Measurements from ENCODE around the gene TMEM86B.
"Not testable (repeated sequence)": the region's sequence is repeated elsewhere in the genome, so short reads cannot be mapped to it uniquely, and the experiment has no call there.

Gene TMEM86B

DNA sequence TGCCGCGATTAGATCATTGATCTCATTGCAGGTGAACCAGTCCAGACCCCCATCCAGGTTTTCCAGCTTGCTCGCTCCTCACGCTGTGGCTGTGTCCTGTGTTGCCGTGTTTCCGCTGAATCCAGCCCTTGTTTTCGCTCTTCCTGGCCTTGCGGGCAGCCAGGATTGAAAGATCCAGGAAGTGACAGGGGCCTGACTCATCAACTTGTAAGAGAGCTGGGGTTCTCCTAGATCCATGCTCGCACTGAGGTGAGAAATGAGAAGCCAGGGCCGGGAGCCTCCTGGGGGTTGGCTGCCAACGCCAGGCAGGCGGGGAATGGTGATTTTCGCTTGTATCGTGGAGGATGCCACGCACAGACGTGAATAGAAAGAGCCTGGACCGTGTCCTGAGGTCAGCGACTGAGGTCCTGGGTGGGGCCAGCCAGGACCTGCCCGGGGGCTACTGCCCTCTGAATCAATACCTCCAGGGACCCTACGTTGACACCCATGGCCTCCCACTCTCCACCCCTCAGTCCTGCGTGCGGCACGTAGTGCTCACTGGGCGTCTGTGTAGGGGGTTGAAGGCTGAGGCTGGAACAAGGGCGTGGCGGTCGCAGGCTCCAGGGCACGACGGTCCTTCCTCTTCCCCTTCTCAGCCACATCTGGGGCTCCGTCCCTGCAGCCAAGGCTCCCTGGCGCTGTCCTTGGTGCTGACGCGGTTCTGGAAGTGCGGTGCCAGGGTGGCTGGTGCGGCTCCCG lies 11.9 kb downstream of the TMEM86B start:
- peak; percentile 58 to 91 for DNase-seq

DNA sequence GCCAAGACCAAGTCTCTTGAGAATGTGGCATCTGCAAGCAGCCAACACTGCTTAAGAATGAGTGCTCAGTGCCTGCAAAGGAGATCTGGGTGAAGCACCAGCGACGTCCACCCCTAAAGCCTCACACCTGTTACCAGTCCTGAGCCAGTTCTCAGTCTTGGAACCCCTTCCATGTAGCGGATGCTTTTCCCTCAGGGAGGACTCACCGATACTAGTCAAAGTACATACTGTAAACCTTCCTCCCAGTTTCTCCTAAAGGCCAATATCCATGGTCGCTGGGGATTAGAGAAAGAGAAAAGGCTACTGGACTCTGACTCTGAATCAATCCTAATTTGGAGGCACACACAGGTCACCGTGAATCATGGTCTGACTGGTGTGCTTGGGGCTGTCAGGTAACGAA lies 15.0 kb downstream of the TMEM86B start:
- DNase-seq: no peak

DNA sequence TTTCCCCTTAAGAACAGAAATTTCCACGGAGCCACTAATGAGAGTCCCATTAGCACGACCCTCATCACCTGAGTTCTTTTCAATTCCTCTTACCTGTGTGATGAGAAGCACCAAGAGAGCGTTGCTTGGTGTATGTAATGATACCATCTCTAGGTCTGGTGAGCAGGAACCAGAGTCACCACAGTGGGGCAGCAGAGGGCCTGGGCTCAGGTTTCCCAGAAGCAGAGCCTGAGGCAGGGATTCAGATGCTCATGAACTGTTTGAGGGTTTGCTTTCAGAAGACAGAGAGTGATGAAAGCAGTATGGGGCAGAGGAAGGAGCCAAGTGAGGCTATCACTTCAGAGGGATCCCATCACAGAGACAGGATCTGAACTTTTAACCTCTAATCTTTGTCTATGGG lies 16.1 kb downstream of the TMEM86B start:
- DNase-seq: no peak

DNA sequence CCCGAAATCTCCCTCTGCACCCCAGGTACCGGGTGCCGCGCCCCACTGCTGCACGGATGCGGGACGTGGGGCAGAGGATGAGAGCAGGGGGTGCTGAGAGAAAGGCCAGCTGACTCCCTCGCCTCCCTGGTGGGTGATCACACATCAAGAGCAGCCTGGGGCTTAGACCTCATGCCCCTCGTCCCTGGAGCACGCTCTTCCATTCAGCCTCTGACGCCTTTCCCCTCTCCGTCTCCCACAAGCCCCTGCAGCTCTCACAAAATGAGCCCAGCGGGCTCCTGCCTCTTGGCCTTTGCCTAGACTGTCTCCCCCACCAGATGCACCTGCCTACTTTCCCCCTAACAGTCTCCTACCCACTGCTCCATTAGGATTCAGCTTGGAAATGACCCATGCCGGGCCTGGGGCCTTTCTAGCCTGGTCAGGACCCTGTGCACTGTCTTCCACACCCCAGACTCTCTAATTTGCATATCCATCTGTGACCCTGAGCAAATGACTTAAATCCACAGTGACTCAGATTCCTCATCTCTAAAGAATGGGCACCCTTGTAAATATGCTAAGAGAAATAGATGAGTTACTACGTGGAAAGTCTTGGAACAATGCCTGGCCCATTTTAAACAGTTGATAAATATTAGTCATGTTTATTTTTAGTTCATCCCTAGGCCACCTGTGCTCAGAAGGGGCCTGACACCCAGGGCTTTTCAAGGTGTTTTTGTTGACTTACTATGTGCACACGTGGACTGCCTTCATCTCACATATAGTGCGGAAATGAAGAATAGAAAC lies 18.7 kb downstream of the TMEM86B start:
- DNase-seq: no peak

DNA sequence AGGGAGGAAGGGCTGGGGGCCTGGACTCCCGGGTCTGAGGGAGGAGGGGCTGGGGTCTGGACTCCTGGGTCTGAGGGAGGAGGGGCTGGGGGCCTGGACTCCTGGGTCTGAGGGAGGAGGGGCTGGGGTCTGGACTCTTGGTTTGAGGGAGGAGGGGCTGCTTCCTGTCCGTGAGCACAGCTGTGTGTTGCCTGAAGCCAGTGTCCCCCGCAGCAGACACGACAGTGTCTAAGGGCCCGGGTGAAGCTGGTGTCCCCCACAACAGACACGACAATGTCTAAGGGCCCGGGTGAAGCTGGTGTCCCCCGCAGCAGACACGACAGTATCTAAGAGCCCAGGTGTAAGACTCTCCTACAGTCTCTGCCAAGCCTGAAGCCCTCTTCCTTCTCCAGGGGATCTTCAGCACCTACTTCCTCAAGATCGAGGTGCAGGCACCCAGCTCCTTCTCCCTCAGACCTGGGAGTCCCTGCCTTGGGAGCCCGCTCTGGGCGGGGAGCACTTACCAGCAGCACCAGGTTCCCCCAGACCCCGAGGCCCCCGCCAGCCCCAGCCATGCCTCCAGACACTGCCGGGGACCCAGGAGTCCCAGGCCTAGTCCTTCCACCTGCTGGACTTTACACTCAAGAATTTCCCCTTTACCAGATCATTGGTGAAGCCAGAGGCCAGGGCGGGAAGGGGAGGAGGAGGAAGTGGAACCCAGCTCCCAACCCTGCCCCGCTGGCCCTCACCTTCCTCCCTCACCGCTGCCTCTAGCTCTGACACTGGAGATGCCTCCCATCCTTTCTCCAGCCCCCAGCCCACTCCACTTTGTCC lies 19.5 kb downstream of the TMEM86B start, which contains the start of gene PTPRH:
TSS of gene PTPRH (minus strand) at position 622 of the 813 bp plus-strand sequence. CDS start at position 554, 68 bp downstream.
- no peak for DNase-seq

DNA sequence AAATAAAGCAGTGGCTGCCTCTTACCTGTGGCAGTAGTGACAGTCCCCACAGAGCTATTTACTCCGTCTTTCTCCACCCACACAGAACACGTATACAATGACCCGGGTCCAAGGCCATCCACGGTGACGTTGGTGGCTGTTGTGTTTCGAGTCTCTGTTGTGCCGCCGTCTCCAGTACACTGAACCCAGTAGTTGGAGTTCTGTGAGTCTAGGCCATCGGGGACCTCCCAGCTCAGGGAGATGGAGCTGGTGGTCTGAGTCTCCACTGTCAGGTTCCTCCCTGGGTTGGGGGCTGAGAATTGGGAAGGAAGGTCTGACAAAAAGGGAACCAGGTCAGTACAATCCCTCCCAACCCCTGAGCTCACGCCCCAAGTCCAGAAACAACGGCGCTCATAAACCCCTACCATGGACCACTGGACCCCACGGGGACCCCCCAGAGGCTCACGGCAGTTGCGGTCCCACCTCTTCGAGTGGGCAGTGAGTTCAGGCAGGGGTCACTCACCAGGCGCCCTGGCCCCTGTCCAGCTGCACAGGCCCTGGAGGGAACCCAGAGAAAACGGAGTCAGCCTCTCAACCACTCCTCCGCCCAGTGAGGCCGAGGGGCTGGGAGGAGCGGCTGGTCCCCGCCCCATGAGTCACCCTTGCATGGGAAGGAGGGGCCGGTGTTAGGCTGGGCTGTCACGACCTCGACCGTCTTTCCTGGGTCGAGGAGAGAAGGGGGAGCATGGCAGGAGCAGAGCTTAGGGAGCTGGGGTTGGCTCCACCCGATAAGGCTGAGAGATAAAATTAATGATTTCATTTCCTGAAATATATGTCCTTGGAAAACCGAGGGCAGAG lies 21.7 kb downstream of the TMEM86B start:
- peak; percentile 16 to 62 for DNase-seq

DNA sequence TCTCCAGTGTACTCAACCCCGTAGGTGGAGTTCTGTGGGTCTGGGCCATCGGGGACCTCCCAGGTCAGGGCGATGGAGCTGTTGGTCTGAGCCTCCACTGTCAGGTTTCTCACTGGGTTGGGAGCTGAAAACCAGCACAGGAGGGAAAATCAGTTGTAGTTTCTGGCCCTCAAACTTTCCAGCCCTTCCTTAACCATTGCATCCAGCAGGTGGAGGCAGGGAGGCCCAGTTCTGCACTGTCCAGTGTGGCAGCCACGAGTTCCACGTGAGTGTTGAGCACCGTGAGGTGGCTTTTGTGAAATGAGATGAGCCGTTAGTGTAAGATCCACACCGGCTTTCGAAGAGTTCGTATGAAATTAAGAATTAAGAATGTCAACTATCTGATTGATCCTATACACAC lies 26.4 kb downstream of the TMEM86B start:
- DNase-seq: not testable (repeated sequence)

DNA sequence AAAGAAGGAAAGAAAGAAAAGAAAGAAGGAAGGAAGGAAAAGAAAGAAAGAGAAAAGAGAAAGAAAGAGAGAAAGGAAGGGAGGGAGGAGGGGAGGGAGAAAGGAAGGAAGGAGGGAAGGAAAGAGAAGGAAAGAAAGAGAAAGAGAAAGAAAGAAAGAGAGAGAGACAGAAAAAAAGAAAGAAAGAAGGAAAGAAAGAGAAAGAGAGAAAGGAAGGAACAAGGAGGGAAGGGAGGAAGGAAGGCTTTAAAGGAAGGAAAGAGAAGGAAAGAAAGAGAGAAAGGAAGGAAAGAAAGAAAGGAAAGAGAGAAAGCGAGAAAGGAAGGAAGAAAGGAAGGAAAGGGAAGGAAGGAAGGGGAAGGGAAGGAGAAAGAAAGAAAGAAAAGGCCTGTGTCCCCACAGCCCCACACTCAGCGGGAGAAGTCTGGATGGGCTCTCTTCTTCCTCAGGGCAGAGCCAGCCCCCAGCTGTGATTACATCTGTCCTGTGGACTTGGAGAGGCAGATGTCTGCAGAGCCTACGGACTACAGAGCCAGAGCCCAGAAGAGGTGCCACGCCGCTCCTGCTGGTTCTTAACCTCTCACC lies 28.9 kb downstream of the TMEM86B start:
- DNase-seq: no peak

DNA sequence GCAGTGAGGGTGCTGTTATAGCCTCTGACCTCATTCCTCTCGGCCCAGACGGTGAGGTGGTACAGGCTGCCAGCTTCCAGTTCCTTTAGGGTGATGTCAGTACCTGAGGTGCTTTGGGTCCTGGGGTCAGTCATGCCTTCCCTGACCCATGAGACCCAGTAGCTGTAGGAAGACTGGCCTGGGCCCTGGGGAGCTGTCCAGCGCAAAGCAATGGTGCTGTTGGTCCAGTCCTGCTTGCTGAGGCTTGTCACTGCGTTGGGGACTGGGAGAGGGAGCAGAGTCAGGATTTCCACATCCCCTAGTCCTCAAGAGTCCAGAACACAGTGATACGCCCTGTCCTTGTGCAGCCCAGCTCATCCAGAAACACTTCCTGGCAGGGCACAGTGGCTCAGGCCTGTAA lies 29.9 kb downstream of the TMEM86B start:
- DNase-seq: no peak

DNA sequence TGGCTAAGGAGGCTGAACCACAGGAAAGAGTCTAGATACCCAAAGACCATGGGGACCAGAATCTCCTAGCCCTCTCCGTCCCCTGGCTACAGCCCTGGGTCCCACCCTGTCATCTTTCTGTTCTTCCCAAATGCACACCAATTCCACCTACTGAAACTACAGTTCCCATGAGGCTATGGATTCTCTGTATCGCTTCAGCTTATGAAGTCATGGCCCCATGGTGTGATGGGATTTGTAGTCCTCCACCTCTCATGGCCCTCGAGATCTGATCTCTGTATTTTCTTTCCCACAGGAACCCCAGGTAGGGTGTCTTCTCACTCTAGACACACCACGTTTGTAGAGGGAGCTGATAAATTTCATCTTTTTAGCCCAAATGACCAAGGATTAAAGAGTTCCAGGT lies 31.0 kb downstream of the TMEM86B start:
- DNase-seq: no peak

DNA sequence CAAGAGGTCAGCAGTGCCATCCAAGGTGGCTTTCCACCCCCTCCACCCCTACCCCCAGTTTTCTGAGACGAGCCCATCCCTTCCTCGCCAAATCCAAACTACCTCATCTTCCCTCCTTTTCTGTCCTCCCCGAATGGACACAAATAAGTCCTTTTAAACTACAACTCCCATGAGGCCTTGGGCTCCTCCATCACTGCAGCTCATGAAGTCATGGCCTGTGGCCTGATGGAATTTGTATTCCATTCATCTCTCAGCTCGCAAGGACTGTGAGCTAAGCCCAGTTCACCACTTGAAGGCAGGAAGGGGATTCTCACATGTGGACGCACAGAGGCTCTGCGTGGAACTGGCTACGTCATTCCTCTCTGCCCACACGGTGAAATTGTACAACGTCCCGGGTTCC lies 31.8 kb downstream of the TMEM86B start:
- DNase-seq: no peak

DNA sequence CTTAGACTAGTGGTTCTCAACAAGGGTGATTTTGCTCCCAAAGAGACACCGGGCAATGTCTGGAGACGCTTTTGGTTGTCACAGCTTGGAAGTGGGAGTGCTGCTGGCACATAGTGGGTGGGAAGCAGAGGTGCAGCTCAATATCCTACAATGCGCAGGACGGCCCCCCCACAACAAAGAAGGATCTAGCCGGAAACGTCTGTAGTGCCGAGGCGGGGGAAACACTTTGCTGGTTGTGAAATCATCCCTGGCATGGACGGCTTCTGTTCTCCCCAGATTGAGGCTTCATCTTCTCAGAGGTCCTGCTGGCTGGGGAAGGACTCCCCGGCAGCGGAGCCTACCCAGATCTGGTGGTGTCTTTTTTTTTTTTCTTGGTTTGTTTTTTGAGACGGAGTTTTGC lies 35.1 kb downstream of the TMEM86B start:
- no peak for DNase-seq

DNA sequence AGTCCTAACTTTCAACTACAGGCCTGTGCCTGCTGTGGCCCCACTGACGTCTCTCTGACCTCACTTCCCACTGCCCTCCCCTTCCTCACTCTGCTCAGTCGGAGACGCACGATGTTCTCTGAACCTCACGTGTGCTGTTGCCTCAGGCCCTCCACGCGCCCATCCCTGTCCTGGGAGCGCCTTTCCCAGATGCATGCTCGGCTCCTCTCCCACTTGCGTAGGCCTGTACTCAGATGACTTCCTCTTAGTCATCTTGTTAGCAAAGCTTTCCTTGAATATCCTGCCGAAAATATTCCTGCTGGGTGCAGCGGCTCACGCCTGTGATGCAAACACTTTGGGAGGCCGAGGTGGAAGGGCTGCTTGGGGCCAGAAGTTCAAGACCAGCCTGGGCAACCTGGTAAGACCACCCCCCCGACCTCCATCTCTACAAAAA lies 39.1 kb downstream of the TMEM86B start:
- no peak for DNase-seq

DNA sequence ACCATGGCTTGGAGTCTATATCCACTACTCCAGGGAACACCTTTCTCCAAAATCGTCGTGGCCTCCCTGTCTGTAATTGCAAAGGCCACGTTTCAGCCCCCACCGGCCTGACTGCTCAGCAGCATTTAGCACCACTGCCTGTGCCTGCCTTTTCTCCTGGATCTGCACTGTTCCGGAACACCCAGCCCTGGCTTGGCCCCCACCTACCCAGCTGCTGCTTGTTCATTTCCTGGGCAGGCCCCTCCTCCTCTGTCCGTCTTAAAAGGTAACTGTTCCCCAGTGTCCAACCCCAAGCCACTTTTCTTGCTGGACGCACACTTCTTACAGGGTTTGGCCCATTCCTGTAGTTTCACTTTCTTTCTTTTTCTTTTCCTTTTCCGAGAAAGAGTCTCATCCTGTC lies 39.9 kb downstream of the TMEM86B start:
- DNase-seq: no peak

DNA sequence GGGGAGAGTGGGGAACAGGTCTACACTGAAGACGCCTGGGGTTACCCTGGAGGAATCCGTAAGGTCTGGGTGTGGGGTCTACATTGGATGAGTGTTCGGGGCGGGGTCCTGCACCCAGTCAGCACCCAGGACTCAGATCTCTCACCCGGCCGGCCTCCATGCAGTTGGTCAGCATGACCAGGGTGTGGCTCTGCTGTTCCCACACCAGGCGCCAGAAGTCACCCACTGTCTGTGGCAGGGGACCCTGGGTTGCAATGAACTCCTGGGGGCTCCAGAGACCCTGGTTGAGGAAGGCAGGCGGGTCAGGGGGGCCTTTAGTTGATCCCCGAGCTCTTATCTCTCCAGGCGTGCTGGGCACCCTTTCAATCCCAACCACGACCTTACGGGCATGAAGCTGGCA lies 42.5 kb downstream of the TMEM86B start:
- DNase-seq: no peak

DNA sequence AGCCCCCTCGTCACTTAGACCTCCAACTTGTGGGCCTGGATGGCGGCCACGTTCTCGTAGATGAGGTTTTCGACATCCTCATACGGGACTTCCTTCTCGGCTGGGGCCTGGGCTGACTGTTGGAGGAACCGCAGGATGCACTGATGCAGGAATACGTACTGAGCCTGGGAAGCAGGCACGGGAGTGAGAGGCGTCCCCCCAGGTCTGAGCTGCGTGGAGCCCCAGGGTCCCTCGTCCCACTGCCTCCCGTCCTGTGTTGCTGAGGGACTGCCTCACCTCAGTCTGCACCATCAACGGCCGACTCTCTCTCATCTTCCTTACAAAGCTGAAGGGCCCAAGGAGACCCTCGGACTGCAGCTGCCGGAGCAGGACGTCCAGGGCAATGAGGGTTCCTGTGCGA lies 46.8 kb downstream of the TMEM86B start:
- no peak for DNase-seq

DNA sequence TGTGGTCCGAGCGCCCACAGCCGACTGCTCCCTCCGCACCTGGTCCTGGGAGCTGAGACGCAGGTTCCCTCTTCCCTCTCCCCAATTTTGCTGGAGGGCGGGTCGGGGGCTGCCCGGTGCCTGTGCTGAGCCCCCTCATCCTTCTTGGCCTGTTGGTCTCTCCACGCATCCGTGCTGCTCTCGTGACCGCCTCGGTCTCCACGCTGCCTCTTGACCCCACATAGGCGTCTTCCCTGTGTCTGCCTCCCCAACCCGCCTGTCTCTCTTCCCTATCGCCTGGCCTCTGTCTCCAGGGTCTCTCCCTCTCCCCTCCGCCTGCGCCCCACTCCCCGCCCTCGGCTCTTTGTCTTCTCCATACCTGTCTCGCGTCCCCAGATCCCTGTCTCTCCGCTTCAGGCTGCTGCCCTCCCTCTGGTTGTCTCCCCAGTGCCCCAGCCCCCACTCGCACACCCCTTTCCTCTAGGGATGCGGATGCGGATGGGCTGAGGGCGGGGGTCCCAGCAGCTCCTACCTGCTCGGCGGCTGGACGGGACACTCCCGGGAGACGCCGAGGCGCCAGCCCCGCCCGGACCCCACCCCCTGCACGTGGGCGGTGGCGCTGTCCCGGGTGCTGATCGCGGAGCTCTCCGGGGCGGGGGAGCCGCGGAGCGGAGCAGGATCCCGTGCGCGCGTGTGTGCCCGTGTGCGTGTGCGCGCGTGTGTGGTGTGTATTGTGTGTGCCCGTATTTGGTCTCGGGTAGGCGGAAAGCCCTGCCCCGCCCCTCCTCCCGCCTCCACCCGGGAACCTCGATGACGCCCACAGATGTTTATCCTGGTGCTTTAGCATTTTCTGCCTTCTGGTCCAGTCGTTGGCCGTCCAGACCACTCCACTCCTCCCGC lies 48.7 kb downstream of the TMEM86B start, which contains the start of gene SYT5:
TSS of gene SYT5 (minus strand) at position 684 of the 879 bp plus-strand sequence. CDS start 1,248 bp downstream, outside the sequence.
- no peak for DNase-seq

DNA sequence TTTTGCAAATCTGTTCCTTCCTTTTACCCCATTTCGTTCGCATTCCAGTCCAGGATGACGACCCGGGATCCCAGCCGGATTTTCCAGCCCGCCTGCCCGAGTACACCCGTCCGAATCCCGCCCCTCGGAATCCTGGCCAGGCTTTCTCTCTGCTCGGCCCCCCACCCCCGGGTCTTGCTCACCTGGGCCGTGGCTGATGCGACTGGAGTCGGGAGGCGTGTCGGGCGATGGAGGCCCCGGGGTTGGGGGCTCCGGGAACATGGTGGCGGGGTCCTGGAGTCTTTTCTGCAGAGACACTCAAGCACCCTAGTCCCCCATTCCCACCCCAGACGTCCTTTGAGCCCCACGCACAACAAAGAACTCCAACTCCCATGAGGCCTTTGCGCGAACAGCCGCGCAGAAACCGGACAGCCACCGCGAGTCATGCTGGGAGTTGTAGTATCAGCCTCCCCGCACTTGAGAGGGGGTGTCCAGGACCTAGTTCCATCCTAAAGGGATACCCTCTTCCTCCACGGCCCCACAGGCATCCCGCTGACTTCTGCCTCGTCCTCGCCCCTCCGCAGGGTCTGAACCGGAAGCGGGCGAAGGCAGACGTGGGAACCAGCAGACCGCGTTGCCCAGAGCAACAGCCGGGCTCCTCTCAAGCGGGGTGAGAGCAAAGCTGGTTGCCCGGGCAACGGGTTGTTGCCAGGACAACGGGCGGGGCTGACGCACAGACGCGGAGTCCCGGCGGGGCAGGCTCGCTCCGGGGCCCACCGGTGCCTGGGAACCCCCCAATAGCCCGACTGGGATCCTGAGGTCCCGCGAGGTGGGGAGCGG lies 49.6 kb downstream of the TMEM86B start:
- DNase-seq: peak in 1 of 2 donors; percentile 37
